Endodermal cell (in vitro differentiated cells): ENCODE measurements around the gene RCSD1. TPM values are rescaled to one million over a fixed set of nuclear protein-coding genes. Genes with fewer than 3 reads are reported as not detected.
A peak's percentile ranks its signal among the peaks of the same experiment; 100 is the strongest.

Source experiments
- DNase-seq: peaks from one replicate; pipeline ENCODE4 v3.0.0-alpha.2; 2017
- H3K27ac ChIP-seq: 2 replicates; pipeline ENCODE4 v1.5.1; 2013; ENCODE audit warnings: mild to moderate bottlenecking, low read depth, low read length, moderate library complexity
- H3K27me3 ChIP-seq: 2 replicates; pipeline ENCODE4 v1.6.1; 2013; ENCODE audit warnings: mild to moderate bottlenecking, low read length, moderate library complexity; ENCODE audit not compliant: insufficient read depth, control insufficient read depth, poor library complexity, severe bottlenecking
- H3K36me3 ChIP-seq: 2 replicates; pipeline ENCODE4 v1.7.0; 2013; ENCODE audit warnings: mild to moderate bottlenecking, low read length, moderate library complexity; ENCODE audit not compliant: control insufficient read depth, insufficient read depth
- H3K4me1 ChIP-seq: one replicate; pipeline ENCODE4 v1.7.0; 2013; ENCODE audit warnings: low read length; ENCODE audit not compliant: control insufficient read depth, insufficient read depth
- H3K4me3 ChIP-seq: 2 replicates; pipeline ENCODE4 v1.5.1; 2013; ENCODE audit warnings: mild to moderate bottlenecking, low read length, moderate library complexity
- H3K9ac ChIP-seq: 2 replicates; pipeline ENCODE4 v1.6.1; 2013; ENCODE audit warnings: mild to moderate bottlenecking, low read length, moderate library complexity; ENCODE audit not compliant: poor library complexity, severe bottlenecking; ENCODE audit errors: extremely low read depth
- H3K9me3 ChIP-seq: 2 replicates; pipeline ENCODE4 v1.6.1; 2013; ENCODE audit warnings: mild to moderate bottlenecking, low read length, moderate library complexity; ENCODE audit not compliant: control insufficient read depth
- H3K27ac Mint-ChIP-seq: 2 replicates; pipeline ENCODE4 v1.8.0; 2020; ENCODE audit warnings: mixed read lengths
- H3K27me3 Mint-ChIP-seq: 2 replicates; pipeline ENCODE4 v1.8.0; 2021; ENCODE audit warnings: mild to moderate bottlenecking, mixed read lengths; ENCODE audit not compliant: insufficient read depth
- H3K36me3 Mint-ChIP-seq: 2 replicates; pipeline ENCODE4 v1.8.0; 2020; ENCODE audit warnings: low read depth, mixed read lengths
- H3K4me1 Mint-ChIP-seq: 2 replicates; pipeline ENCODE4 v1.8.0; 2020; ENCODE audit warnings: mixed read lengths
- H3K4me3 Mint-ChIP-seq: 2 replicates; pipeline ENCODE4 v1.8.0; 2020; ENCODE audit warnings: mild to moderate bottlenecking, moderate library complexity, mixed read lengths
- H3K9me3 Mint-ChIP-seq: 2 replicates; pipeline ENCODE4 v1.8.0; 2020; ENCODE audit warnings: mild to moderate bottlenecking, mixed read lengths
- CTCF ChIP-seq: fragments of 200-600 bp; sonication (generic); conservative IDR thresholded peaks from 2 replicates; pipeline ENCODE4 v1.5.0; 2021; ENCODE audit warnings: antibody characterized with exemption, mild to moderate bottlenecking
- WGBS, 2 experiments: methylation state at CpG; one replicate each; pipeline versions ENCODE4 v1.1.5 to v1.1.7; 2013; ENCODE audit warnings: missing lambda C conversion rate in 2 of 2, mixed read lengths in 1 of 2; ENCODE audit not compliant: insufficient coverage in 1 of 2, insufficient read length in 1 of 2; 5-methylcytosine and 5-hydroxymethylcytosine counted together
- total RNA-seq, 2 donors: library from RNA; stranded (reverse); fragmentation: NEBNext Ultra II Directional in 1 of 2; extraction: Animal tissue kit (Norgen Biotek cat#: 25700) in 1 of 2; gene quantifications; 2 replicates in 1 of 2; 3 replicates in 1 of 2; pipeline ENCODE4 v1.2.1, GENCODE V29; 2021

Gene RCSD1
- total RNA-seq, 2 donors from 2014 or later: 0.11 to 0.29 TPM

DNA sequence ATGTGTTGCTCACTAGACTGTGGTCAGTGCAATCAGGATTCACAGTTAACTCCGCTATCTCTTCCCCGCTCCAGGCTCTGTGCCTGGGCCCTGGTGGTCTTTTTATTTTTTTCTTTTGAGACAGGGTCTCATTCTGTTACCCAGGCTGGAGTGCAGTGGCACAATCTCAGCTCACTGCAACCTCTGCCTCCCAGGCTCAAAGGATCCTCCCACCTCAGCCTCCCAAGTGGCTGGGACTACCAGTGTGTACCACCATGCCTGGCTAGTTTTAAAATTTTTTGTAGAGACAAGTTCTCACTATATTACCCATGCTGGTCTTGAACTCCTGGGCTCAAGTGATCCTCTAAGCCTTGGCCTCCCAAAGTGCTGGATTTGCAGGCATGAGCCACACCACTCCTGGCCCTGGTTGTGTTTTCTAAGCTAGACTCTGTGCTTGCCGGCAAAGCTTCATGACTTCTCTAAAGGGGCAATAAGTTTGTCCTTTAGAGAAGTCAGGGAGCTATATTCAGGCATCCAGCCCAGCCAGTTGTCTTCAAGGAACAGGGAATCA is 1.4 kb downstream of the RCSD1 start:
- peaks cover 76% of the 10 kb centered on the region for H3K27me3 ChIP-seq
- no peaks in the 10 kb centered on the region for H3K36me3 Mint-ChIP-seq
- no peak overlapping the region for H3K9ac ChIP-seq
- H3K4me1 ChIP-seq: no peaks in the 10 kb centered on the region
- H3K4me3 ChIP-seq: no peak overlapping the region
- no peaks in the 10 kb centered on the region for H3K36me3 ChIP-seq
- TF ChIP-seq CTCF: no peak
- H3K9me3 Mint-ChIP-seq: no peaks in the 10 kb centered on the region
- H3K27me3 Mint-ChIP-seq: peaks cover 80% of the 10 kb centered on the region
- H3K4me3 Mint-ChIP-seq: no peak overlapping the region
- H3K27ac Mint-ChIP-seq: no peak overlapping the region
- peak; percentile 36 for DNase-seq
- WGBS, 2 experiments: 77 to 82% methylated on average over 3 of the region's 3 CpGs
- H3K27ac ChIP-seq: no peak overlapping the region
- H3K9me3 ChIP-seq: no peaks in the 10 kb centered on the region
- peaks cover 29% of the 10 kb centered on the region for H3K4me1 Mint-ChIP-seq

- H3K4me1 Mint-ChIP-seq: peaks cover 29% of the 10 kb centered on the region
- H3K27me3 Mint-ChIP-seq: peaks cover 86% of the 10 kb centered on the region
- H3K27me3 ChIP-seq: peaks cover 76% of the 10 kb centered on the region
- no peaks in the 10 kb centered on the region for H3K36me3 Mint-ChIP-seq
- no peak overlapping the region for H3K4me3 Mint-ChIP-seq
- 90 to 100% methylated on average over 3 to 4 of the region's 4 CpGs for WGBS, 2 experiments
- H3K9me3 ChIP-seq: no peaks in the 10 kb centered on the region
- no peak overlapping the region for H3K27ac ChIP-seq
- H3K27ac Mint-ChIP-seq: no peak overlapping the region
- TF ChIP-seq CTCF: no peak
- H3K4me3 ChIP-seq: no peak overlapping the region
- H3K4me1 ChIP-seq: no peaks in the 10 kb centered on the region
- no peaks in the 10 kb centered on the region for H3K9me3 Mint-ChIP-seq
- H3K36me3 ChIP-seq: no peaks in the 10 kb centered on the region
- peak; percentile 40 for DNase-seq
- H3K9ac ChIP-seq: no peak overlapping the region
Measured at GRCh38 chr1:167631936-167632614, 2.0 kb downstream of the RCSD1 start.

- no peaks in the 10 kb centered on the region for H3K9me3 Mint-ChIP-seq
- no peak for DNase-seq
- no peaks in the 10 kb centered on the region for H3K36me3 ChIP-seq
- H3K9ac ChIP-seq: no peak overlapping the region
- H3K4me3 ChIP-seq: no peak overlapping the region
- H3K9me3 ChIP-seq: no peaks in the 10 kb centered on the region
- no peaks in the 10 kb centered on the region for H3K36me3 Mint-ChIP-seq
- H3K4me1 Mint-ChIP-seq: peaks cover 21% of the 10 kb centered on the region
- no peak overlapping the region for H3K27ac ChIP-seq
- H3K27me3 Mint-ChIP-seq: peaks cover 86% of the 10 kb centered on the region
- no peaks in the 10 kb centered on the region for H3K4me1 ChIP-seq
- H3K4me3 Mint-ChIP-seq: no peak overlapping the region
- WGBS, 2 experiments: 92 to 100% methylated on average over 3 of the region's 3 CpGs
- H3K27me3 ChIP-seq: peaks cover 75% of the 10 kb centered on the region
- TF ChIP-seq CTCF: no peak
- H3K27ac Mint-ChIP-seq: no peak overlapping the region
Measured at GRCh38 chr1:167633258-167633944, 3.4 kb downstream of the RCSD1 start.
